A549 (cell line): ENCODE data around the gene FOXN4. TPM values are rescaled to one million over a fixed set of nuclear protein-coding genes. Genes with fewer than 3 reads are reported as not detected.

ENCODE experiments used
- ATAC-seq, 2 experiments: fragments of 200-7000 bp in 1 of 2; fragments of >200 bp in 1 of 2; cut with Nextera tagmentation in 1 of 2; cut with Tn5 transposase in 1 of 2; 3 replicates each; pipeline versions ENCODE4 v1.8.0 to v1.9.1; 2018 to 2020; ENCODE audit warnings: mild to moderate bottlenecking in 1 of 2, moderate library complexity in 1 of 2
- CTCF ChIA-PET: fragments of 300-600 bp; sonication (Branson Sonifier 250); formaldehyde crosslinking; extraction: SDS; loops from one replicate; lab custom pipeline; 2021; ENCODE audit warnings: antibody characterized with exemption, inconsistent platforms; lab: Yijun Ruan, JAX
- POLR2A ChIA-PET: fragments of 350-600 bp; formaldehyde crosslinking; extraction: SDS; loops from one replicate; lab custom pipeline; 2021; ENCODE audit warnings: antibody characterized with exemption, inconsistent platforms; lab: Yijun Ruan, JAX
- DNase-seq, 2 experiments: peaks; one replicate each; pipeline versions ENCODE4 v3.0.0 to v3.0.0-alpha.2; 2011 to 2016; ENCODE audit warnings: low read depth in 1 of 2, low spot score in 1 of 2
- FAIRE-seq: peaks from 2 replicates; lab custom pipeline; 2011; peaks lifted over from hg19 to GRCh38; lab: Jason Lieb, UNC
- H3K27ac ChIP-seq, 2 experiments: fragments of >200 bp; sonication (Bioruptor Twin); formaldehyde crosslinking; 3 replicates each; pipeline ENCODE4 v1.5.1; 2016 to 2017
- H3K4me1 ChIP-seq: fragments of >200 bp; sonication (Bioruptor Twin); formaldehyde crosslinking; 3 replicates; pipeline ENCODE4 v1.6.1; 2016
- H3K4me2 ChIP-seq: fragments of >200 bp; sonication (Bioruptor Twin); formaldehyde crosslinking; 3 replicates; pipeline ENCODE4 v1.6.1; 2016
- H3K4me3 ChIP-seq: fragments of >200 bp; sonication (Bioruptor Twin); formaldehyde crosslinking; 3 replicates; pipeline ENCODE4 v1.5.1; 2016
- H3K9me3 ChIP-seq: fragments of >200 bp; sonication (Bioruptor Twin); formaldehyde crosslinking; 3 replicates; pipeline ENCODE4 v1.6.1; 2016
- ATOH8 ChIP-seq: fragments of 250-450 bp; sonication (Bioruptor Pico); IDR thresholded peaks from 2 replicates; pipeline ENCODE4 v1.5.0; 2020; ENCODE audit warnings: low read depth, mild to moderate bottlenecking, moderate library complexity
- BHLHE40 ChIP-seq: IDR thresholded peaks from 2 replicates; pipeline ENCODE4 v1.6.1; 2012; ENCODE audit warnings: low read depth, low read length, inconsistent platforms
- CBX2 ChIP-seq: fragments of 200-600 bp; sonication (generic); IDR thresholded peaks from 2 replicates; pipeline ENCODE4 v1.6.1; 2016; ENCODE audit warnings: low read depth, mild to moderate bottlenecking, borderline replicate concordance
- CBX8 ChIP-seq: fragments of 200-600 bp; sonication (generic); IDR thresholded peaks from 2 replicates; pipeline ENCODE4 v1.6.1; 2016
- CHD2 ChIP-seq: fragments of 150-350 bp; IDR thresholded peaks from 2 replicates; pipeline ENCODE4 v1.6.1; 2014; ENCODE audit warnings: low read length; ENCODE audit not compliant: partially characterized antibody
- CHD4 ChIP-seq: fragments of 200-600 bp; sonication (generic); IDR thresholded peaks from 2 replicates; pipeline ENCODE4 v1.6.1; 2016; ENCODE audit warnings: antibody characterized with exemption, mild to moderate bottlenecking, borderline replicate concordance
- EHF ChIP-seq: fragments of 250-450 bp; sonication (Bioruptor Pico); IDR thresholded peaks from 2 replicates; pipeline ENCODE4 v1.5.0; 2020; ENCODE audit warnings: mild to moderate bottlenecking
- EP300 ChIP-seq, 2 experiments: fragments of >200 bp; sonication (Bioruptor Twin); formaldehyde crosslinking; IDR thresholded peaks; 2 replicates in 1 of 2; 3 replicates in 1 of 2; pipeline ENCODE4 v1.6.1; 2016 to 2017
- FOSL2 ChIP-seq, 2 experiments: fragments of 450-650 bp in 1 of 2; fragments of >200 bp in 1 of 2; sonication (Bioruptor Twin) in 1 of 2; formaldehyde crosslinking; IDR thresholded peaks; 2 replicates each; pipeline versions ENCODE4 v1.5.0 to v1.6.1; 2016 to 2020; ENCODE audit warnings: mild to moderate bottlenecking in 1 of 2, moderate library complexity in 1 of 2
- FOXS1 ChIP-seq: fragments of 250-450 bp; sonication (Bioruptor Pico); IDR thresholded peaks from 2 replicates; pipeline ENCODE4 v1.5.0; 2020; ENCODE audit warnings: mild to moderate bottlenecking, moderate library complexity
- GATA3 ChIP-seq: IDR thresholded peaks from 2 replicates; pipeline ENCODE4 v1.6.1; 2012; ENCODE audit warnings: borderline replicate concordance
- HDAC2 ChIP-seq: fragments of 200-600 bp; sonication (generic); IDR thresholded peaks from 2 replicates; pipeline ENCODE4 v1.6.1; 2016
- HEYL ChIP-seq: fragments of 250-450 bp; sonication (Bioruptor Pico); IDR thresholded peaks from 2 replicates; pipeline ENCODE4 v1.8.0; 2021; ENCODE audit warnings: mild to moderate bottlenecking, moderate library complexity
- HMGXB4 ChIP-seq: fragments of 250-450 bp; sonication (Bioruptor Pico); IDR thresholded peaks from 2 replicates; pipeline ENCODE4 v1.5.0; 2021; ENCODE audit warnings: mild to moderate bottlenecking, moderate library complexity, borderline replicate concordance
- HOXB5 ChIP-seq: fragments of 250-450 bp; sonication (Bioruptor Pico); IDR thresholded peaks from 2 replicates; pipeline ENCODE4 v1.5.0; 2020; ENCODE audit warnings: mild to moderate bottlenecking, moderate library complexity
- JUN ChIP-seq, 2 experiments: fragments of >200 bp; sonication (Bioruptor Twin); formaldehyde crosslinking; IDR thresholded peaks; 2 replicates in 1 of 2; 3 replicates in 1 of 2; pipeline ENCODE4 v1.6.1; 2016 to 2017
- MYC ChIP-seq: IDR thresholded peaks from 2 replicates; pipeline ENCODE4 v1.6.1; 2012; ENCODE audit warnings: mild to moderate bottlenecking, inconsistent platforms, low read length, improper control_type of control experiment, borderline replicate concordance
- NPAS2 ChIP-seq: fragments of 250-450 bp; sonication (Bioruptor Pico); IDR thresholded peaks from 2 replicates; pipeline ENCODE4 v1.8.0; 2022; ENCODE audit warnings: mild to moderate bottlenecking, moderate library complexity, borderline replicate concordance
- PBX3 ChIP-seq: IDR thresholded peaks from 2 replicates; pipeline ENCODE4 v1.6.1; 2012
- PHF8 ChIP-seq: fragments of 200-600 bp; sonication (generic); IDR thresholded peaks from 2 replicates; pipeline ENCODE4 v1.6.1; 2016; ENCODE audit warnings: low read depth, mild to moderate bottlenecking, antibody characterized with exemption, moderate library complexity, borderline replicate concordance
- RAD21 ChIP-seq, 2 experiments: fragments of >200 bp in 1 of 2; sonication (Bioruptor Twin) in 1 of 2; formaldehyde crosslinking in 1 of 2; IDR thresholded peaks in 1 of 2; conservative IDR thresholded peaks in 1 of 2; 2 replicates in 1 of 2; 3 replicates in 1 of 2; pipeline ENCODE4 v1.6.1; 2012 to 2018; ENCODE audit warnings: inconsistent platforms in 1 of 2
- RARB ChIP-seq: fragments of 250-450 bp; sonication (Bioruptor Pico); IDR thresholded peaks from 2 replicates; pipeline ENCODE4 v1.8.0; 2021; ENCODE audit warnings: mild to moderate bottlenecking, moderate library complexity
- RCOR1 ChIP-seq: fragments of 150-350 bp; IDR thresholded peaks from 2 replicates; pipeline ENCODE4 v1.6.1; 2014; ENCODE audit warnings: antibody characterized with exemption, low read length, low read depth
- REST ChIP-seq: fragments of 200-600 bp; sonication (generic); IDR thresholded peaks from 2 replicates; pipeline ENCODE4 v1.6.1; 2016; ENCODE audit warnings: antibody characterized with exemption, mild to moderate bottlenecking, moderate library complexity
- RFX5 ChIP-seq: fragments of 450-650 bp; IDR thresholded peaks from 2 replicates; pipeline ENCODE4 v1.7.1; 2014; ENCODE audit warnings: antibody characterized with exemption, mild to moderate bottlenecking, moderate library complexity
- RNF2 ChIP-seq: fragments of 200-600 bp; sonication (generic); IDR thresholded peaks from 2 replicates; pipeline ENCODE4 v1.6.1; 2016; ENCODE audit warnings: low read depth, mild to moderate bottlenecking, antibody characterized with exemption, moderate library complexity, borderline replicate concordance
- TFCP2L1 ChIP-seq: fragments of 250-450 bp; sonication (Bioruptor Pico); IDR thresholded peaks from 2 replicates; pipeline ENCODE4 v1.5.0; 2021; ENCODE audit warnings: mild to moderate bottlenecking
- WGBS: methylation state at CpG from one replicate; pipeline ENCODE4 v1.1.6; 2017; ENCODE audit errors: missing lambda C conversion rate; 5-methylcytosine and 5-hydroxymethylcytosine counted together
- polyA plus RNA-seq, 4 experiments: library from polyadenylated mRNA; depleted of rRNA in 3 of 4; stranded (reverse); fragments of >200 nt; fragmentation: RNase III in 1 of 4; extraction: RNeasy Plus Mini Kit Qiagen cat#74134 plus additional on column Dnase treatment in 1 of 4; gene quantifications; 2 replicates in 3 of 4; 3 replicates in 1 of 4; pipeline ENCODE4 v1.2.3, GENCODE V29; 2011 to 2017

Gene FOXN4
- polyA plus RNA-seq, 2 of the 4 experiments (the other 2 are of a cell fraction) = 0.05 TPM; not detected in 1

GRCh38 chr12:109256011-109256410 is 53.1 kb downstream of the FOXN4 start:
- ATAC-seq (no peak), DNase-seq (no peak), FAIRE-seq (no peak)
- Histone ChIP-seq H3K4me2 (no peak overlapping the region), H3K9me3 (peaks cover 16% of the 10 kb centered on the region), H3K27ac (no peak overlapping the region), H3K4me1 (no peaks in the 10 kb centered on the region), H3K4me3 (no peak overlapping the region)
- CTCF ChIA-PET = interaction anchor here (1.6 kb wide), 1 partner anchor 8 kb away, joined by 4 read pairs; no protein-coding TSS in a partner anchor
- TF ChIP-seq HEYL (CRISPR knock-in tag) = no peak
- no peak for TF ChIP-seq TFCP2L1 (CRISPR knock-in tag)
- TF ChIP-seq CBX2 = no peak
- no peak for TF ChIP-seq RFX5
- TF ChIP-seq CHD2 = no peak
- TF ChIP-seq EHF (CRISPR knock-in tag) = no peak
- TF ChIP-seq ATOH8 (CRISPR knock-in tag) = no peak
- TF ChIP-seq GATA3 = no peak
- TF ChIP-seq JUN (IDR thresholded peaks at IDR 0.05) = no peak
- no peak for TF ChIP-seq RARB (CRISPR knock-in tag)
- TF ChIP-seq MYC = no peak
- POLR2A ChIA-PET = no interaction called here
- WGBS = 82% methylated on average over 8 of the region's 8 CpGs

GRCh38 chr12:109255377-109255776 is 53.7 kb downstream of the FOXN4 start:
- ChIA-PET CTCF (interaction anchor here (1.6 kb wide), 1 partner anchor 8 kb away, joined by 4 read pairs; no protein-coding TSS in a partner anchor), POLR2A (no interaction called here)
- Histone ChIP-seq H3K9me3 (peaks cover 16% of the 10 kb centered on the region), H3K4me2 (no peak overlapping the region), H3K27ac (no peak overlapping the region), H3K4me1 (no peaks in the 10 kb centered on the region), H3K4me3 (no peak overlapping the region)
- peak in 1 of 2 experiments; percentile 45 for DNase-seq
- WGBS = 86% methylated on average over 5 of the region's 5 CpGs
- ATAC-seq = peak in 1 of 2 experiments; percentile 78; a peak in 3 of 6 replicates
- no peak for FAIRE-seq
- TF ChIP-seq RNF2 (no peak), RAD21 (conservative IDR thresholded peaks at IDR 0.05 in 1 of 2, IDR thresholded peaks at IDR 0.05 in 1 of 2) (peak in 1 of 2 experiments; percentile 45; a peak in 1 of 5 replicates)

- 92% methylated on average over 7 of the region's 7 CpGs for WGBS
- DNase-seq = no peak
- no peaks in the 10 kb centered on the region for H3K4me1 ChIP-seq
- no peak overlapping the region for H3K4me2 ChIP-seq
- CTCF ChIA-PET = interaction anchor here (1.8 kb wide), 1 partner anchor 9 kb away, joined by 9 read pairs; no protein-coding TSS in a partner anchor
- ATAC-seq = no peak
- H3K27ac ChIP-seq = no peak overlapping the region
- no peak overlapping the region for H3K4me3 ChIP-seq
- FAIRE-seq = no peak
- POLR2A ChIA-PET = no interaction called here
- H3K9me3 ChIP-seq = peaks cover 16% of the 10 kb centered on the region
- TF ChIP-seq HOXB5 (CRISPR knock-in tag) = no peak
- no peak for TF ChIP-seq HEYL (CRISPR knock-in tag)
- no peak for TF ChIP-seq HDAC2
- TF ChIP-seq HMGXB4 (CRISPR knock-in tag) = no peak
- TF ChIP-seq PBX3 = no peak
- no peak for TF ChIP-seq BHLHE40
- TF ChIP-seq FOSL2 (IDR thresholded peaks at IDR 0.05) = no peak
- no peak for TF ChIP-seq FOSL2 (CRISPR knock-in tag; IDR thresholded peaks at IDR 0.05)
- TF ChIP-seq PHF8 = no peak
- no peak for TF ChIP-seq NPAS2
- no peak for TF ChIP-seq REST
- no peak for TF ChIP-seq CBX8
- TF ChIP-seq FOXS1 (CRISPR knock-in tag) = no peak
- TF ChIP-seq CHD4 = no peak
- TF ChIP-seq EP300 (IDR thresholded peaks at IDR 0.05) = no peak
- TF ChIP-seq RCOR1 = no peak
Observed at GRCh38 chr12:109253913-109254544, 55.1 kb downstream of the FOXN4 start.
